Fibroblast of mammary gland (primary cell): Measurements from ENCODE around the gene ABHD5.
"Not testable (repeated sequence)": the region's sequence is repeated elsewhere in the genome, so short reads cannot be mapped to it uniquely, and the experiment has no call there.

Source experiments
- DNase-seq: peaks from one replicate; pipeline ENCODE4 v3.0.0-alpha.2; 2010; ENCODE audit warnings: low read depth
- H3K4me3 ChIP-seq: 2 replicates; pipeline ENCODE4 v1.5.1; 2011; ENCODE audit warnings: low read depth, mild to moderate bottlenecking, low read length, moderate library complexity; ENCODE audit not compliant: control insufficient read depth
- TF ChIP-seq, protein P1 (sequence below): conservative IDR thresholded peaks from 2 replicates; pipeline ENCODE4 v1.5.1; 2011; ENCODE audit warnings: low read depth, low read length, inconsistent platforms; ENCODE audit not compliant: control insufficient read depth, insufficient read depth

ABHD5 gene

DNA sequence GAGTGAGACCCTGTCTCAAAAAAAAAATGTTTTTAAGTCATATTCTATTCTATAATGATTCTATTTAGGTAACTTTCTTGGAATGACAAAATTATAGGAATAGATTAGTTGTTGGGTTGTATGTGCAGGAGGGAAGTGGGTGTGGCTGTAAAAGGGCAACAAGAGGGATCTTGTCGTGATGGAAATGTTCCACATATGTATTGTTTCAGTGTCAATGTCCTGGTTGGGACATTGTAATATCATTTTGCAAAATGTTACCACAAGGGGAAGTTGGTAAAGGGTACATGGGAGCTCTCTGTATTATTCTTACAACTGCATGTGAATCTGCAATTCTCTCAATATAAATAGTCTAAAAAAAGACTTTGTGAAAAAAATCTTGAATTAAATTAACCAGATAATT is 14.3 kb upstream of the ABHD5 start:
- H3K4me3 ChIP-seq, result no peak overlapping the region
- no peak for DNase-seq
- TF ChIP-seq, protein P1, sequence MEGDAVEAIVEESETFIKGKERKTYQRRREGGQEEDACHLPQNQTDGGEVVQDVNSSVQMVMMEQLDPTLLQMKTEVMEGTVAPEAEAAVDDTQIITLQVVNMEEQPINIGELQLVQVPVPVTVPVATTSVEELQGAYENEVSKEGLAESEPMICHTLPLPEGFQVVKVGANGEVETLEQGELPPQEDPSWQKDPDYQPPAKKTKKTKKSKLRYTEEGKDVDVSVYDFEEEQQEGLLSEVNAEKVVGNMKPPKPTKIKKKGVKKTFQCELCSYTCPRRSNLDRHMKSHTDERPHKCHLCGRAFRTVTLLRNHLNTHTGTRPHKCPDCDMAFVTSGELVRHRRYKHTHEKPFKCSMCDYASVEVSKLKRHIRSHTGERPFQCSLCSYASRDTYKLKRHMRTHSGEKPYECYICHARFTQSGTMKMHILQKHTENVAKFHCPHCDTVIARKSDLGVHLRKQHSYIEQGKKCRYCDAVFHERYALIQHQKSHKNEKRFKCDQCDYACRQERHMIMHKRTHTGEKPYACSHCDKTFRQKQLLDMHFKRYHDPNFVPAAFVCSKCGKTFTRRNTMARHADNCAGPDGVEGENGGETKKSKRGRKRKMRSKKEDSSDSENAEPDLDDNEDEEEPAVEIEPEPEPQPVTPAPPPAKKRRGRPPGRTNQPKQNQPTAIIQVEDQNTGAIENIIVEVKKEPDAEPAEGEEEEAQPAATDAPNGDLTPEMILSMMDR, result no peak

GRCh38 chr3:43678375-43678774 is 12.4 kb upstream of the ABHD5 start:
- DNase-seq, H3K4me3 ChIP-seq: not testable (repeated sequence)

GRCh38 chr3:43678887-43679449 is 11.8 kb upstream of the ABHD5 start:
- not testable (repeated sequence) for H3K4me3 ChIP-seq

GRCh38 chr3:43680857-43681256 is 9.9 kb upstream of the ABHD5 start:
- H3K4me3 ChIP-seq, DNase-seq: not testable (repeated sequence)

More at GRCh38 chr3:43678887-43679449, 11.8 kb upstream of the ABHD5 start:
- not testable (repeated sequence) for DNase-seq

DNA sequence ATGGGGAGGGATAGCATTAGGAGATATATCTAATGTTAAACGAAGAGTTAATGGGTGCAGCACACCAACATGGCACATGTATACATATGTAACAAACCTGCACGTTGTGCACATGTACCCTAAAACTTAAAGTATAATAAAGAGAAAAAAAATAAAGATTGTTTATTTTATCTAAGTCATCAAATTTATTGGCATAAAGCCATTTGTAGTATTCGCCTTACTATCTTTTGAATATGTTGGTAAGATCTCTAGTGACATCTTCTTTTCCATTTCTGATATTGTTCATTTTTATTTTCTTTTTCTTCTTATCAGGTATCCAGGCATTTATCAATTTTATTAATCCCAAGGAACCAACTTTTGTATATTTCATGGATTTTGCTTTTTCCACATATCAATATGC is 5.8 kb upstream of the ABHD5 start:
- TF ChIP-seq, protein P1, result no peak

DNA sequence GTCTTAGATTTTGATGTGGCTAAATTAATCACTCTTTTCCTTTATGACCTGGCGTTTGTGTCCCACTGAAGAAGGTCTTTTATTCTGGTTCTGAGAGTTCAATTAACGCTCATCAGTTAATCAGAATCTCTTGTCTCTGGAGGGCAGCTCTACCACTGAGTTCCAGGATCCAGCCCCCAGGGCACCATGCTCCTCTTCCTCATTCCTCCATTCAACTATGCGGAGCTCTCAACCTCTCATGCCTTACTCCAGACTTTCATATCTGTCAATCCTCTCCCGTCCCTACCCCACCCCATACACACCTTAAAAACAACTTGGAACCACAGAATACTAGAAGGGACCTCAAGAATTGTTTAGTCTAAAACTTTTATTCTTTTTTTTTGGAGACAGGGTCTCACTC is 4.8 kb upstream of the ABHD5 start:
- H3K4me3 ChIP-seq, result no peak overlapping the region
- DNase-seq, result no peak
- TF ChIP-seq, protein P1, result no peak

More for the DNA sequence above, 5.8 kb upstream of the ABHD5 start:
- H3K4me3 ChIP-seq, result no peak overlapping the region
- no peak for DNase-seq

DNA sequence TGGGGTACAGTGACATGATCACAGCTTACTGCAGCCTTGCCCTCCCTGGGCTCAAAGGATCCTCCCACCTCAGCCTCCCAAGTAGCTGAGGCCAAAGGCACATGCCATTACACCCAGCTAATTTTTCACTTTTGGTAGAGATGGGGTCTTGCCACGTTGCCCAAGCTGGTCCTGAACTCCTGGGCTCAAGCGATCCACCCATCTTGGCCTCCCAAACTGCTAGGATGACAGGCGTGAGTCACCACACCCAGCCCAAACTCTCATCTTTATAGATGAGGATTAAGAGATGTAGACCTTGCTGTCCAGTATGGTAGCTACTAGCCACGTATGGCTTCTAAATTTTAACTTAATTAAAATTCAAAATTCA is 4.4 kb upstream of the ABHD5 start:
- no peak for DNase-seq
- H3K4me3 ChIP-seq, result no peak overlapping the region
- TF ChIP-seq, protein P1, result no peak

GRCh38 chr3:43686700-43687498 is 3.8 kb upstream of the ABHD5 start:
- no peak overlapping the region for H3K4me3 ChIP-seq
- TF ChIP-seq, protein P1, result no peak
- DNase-seq, result no peak
